Measurements from ENCODE around the gene ANKRD34C.

ANKRD34C gene

GRCh38 chr15:79282371-79283251 is at the start of gene ANKRD34C:
ANKRD34C (plus strand) TSS chr15:79282722; CDS start chr15:79293285, 10,563 bp downstream.
- DNase-seq (ENCODE audit: low read depth) = no peak

- no peak for DNase-seq (ENCODE audit: low read depth)
These were observed 49.3 kb upstream of the ANKRD34C start for GRCh38 chr15:79233236-79233635.

GRCh38 chr15:79240036-79240435 is 42.5 kb upstream of the ANKRD34C start:
- DNase-seq (ENCODE audit: low read depth) = no peak

- DNase-seq (ENCODE audit: low read depth) = no peak
These were observed 38.8 kb upstream of the ANKRD34C start for GRCh38 chr15:79243723-79244122.

GRCh38 chr15:79244876-79245275 is 37.6 kb upstream of the ANKRD34C start:
- no peak for DNase-seq (ENCODE audit: low read depth)

- DNase-seq (ENCODE audit: low read depth) = no peak
These were observed 34.3 kb upstream of the ANKRD34C start for GRCh38 chr15:79248183-79248582.

GRCh38 chr15:79257454-79257853 is 25.1 kb upstream of the ANKRD34C start:
- DNase-seq (ENCODE audit: low read depth) = no peak

GRCh38 chr15:79261836-79262235 is 20.7 kb upstream of the ANKRD34C start:
- no peak for DNase-seq (ENCODE audit: low read depth)

- no peak for DNase-seq (ENCODE audit: low read depth)
These were observed 17.4 kb upstream of the ANKRD34C start for GRCh38 chr15:79265167-79265566.

- no peak for DNase-seq (ENCODE audit: low read depth)
These were observed 16.4 kb upstream of the ANKRD34C start for GRCh38 chr15:79265987-79266579.

GRCh38 chr15:79283252-79284048 is 928 bp downstream of the ANKRD34C start:
- DNase-seq (ENCODE audit: low read depth) = no peak

GRCh38 chr15:79290642-79291275 is 8.2 kb downstream of the ANKRD34C start:
- DNase-seq (ENCODE audit: low read depth) = no peak

GRCh38 chr15:79292011-79292410 is 9.5 kb downstream of the ANKRD34C start:
- no peak for DNase-seq (ENCODE audit: low read depth)

GRCh38 chr15:79294075-79294474 is 11.6 kb downstream of the ANKRD34C start:
- no peak for DNase-seq (ENCODE audit: low read depth)

GRCh38 chr15:79296583-79296982 is 14.1 kb downstream of the ANKRD34C start:
- DNase-seq (ENCODE audit: low read depth) = no peak

- no peak for DNase-seq (ENCODE audit: low read depth)
These were observed 16.8 kb downstream of the ANKRD34C start for GRCh38 chr15:79299126-79299840.

GRCh38 chr15:79299841-79300235 is 17.3 kb downstream of the ANKRD34C start:
- no peak for DNase-seq (ENCODE audit: low read depth)

GRCh38 chr15:79307251-79307650 is 24.7 kb downstream of the ANKRD34C start:
- no peak for DNase-seq (ENCODE audit: low read depth)

GRCh38 chr15:79308874-79309273 is 26.4 kb downstream of the ANKRD34C start:
- DNase-seq (ENCODE audit: low read depth) = no peak

GRCh38 chr15:79310612-79310984 is 28.1 kb downstream of the ANKRD34C start:
- no peak for DNase-seq (ENCODE audit: low read depth)

Data from activated T-helper 1 cell treated with Interleukin-2 at 50 U/mL for 16 hours (primary cell).